Stimulated activated CD4-positive, alpha-beta T cell treated with anti-CD3 and anti-CD28 coated beads, TNF-alpha, amount 100 ng/mL, for 4 hours (primary cell): ENCODE results near the gene ODF4.
A peak's percentile ranks its signal among the peaks of the same experiment; 100 is the strongest.
"Not testable (repeated sequence)": the region's sequence is repeated elsewhere in the genome, so short reads cannot be mapped to it uniquely, and the experiment has no call there.

Source experiments
- DNase-seq, 3 experiments: peaks; one replicate each; pipeline ENCODE4 v3.0.0-alpha.2; 2020; ENCODE audit warnings: low read depth in 3 of 3

The ODF4 gene

GRCh38 chr17:8326511-8327302, 12.9 kb upstream of the ODF4 start:
- DNase-seq, result peak in 1 of 3 experiments; percentile 5

- no peak for DNase-seq
These were observed 12.4 kb upstream of the ODF4 start for GRCh38 chr17:8327303-8327649.

- no peak for DNase-seq
These were observed 7.5 kb upstream of the ODF4 start for GRCh38 chr17:8332128-8332527.

- DNase-seq, result no peak
These were observed 7.0 kb upstream of the ODF4 start for GRCh38 chr17:8332688-8333087.

GRCh38 chr17:8333281-8333680, 6.4 kb upstream of the ODF4 start:
- DNase-seq, result no peak

- no peak for DNase-seq
These were observed 1.6 kb upstream of the ODF4 start for GRCh38 chr17:8337802-8338752.

- no peak for DNase-seq
These were observed 893 bp upstream of the ODF4 start for GRCh38 chr17:8338753-8339140.

GRCh38 chr17:8341456-8341855, 1.8 kb downstream of the ODF4 start:
- no peak for DNase-seq

- DNase-seq, result no peak
These were observed 5.5 kb downstream of the ODF4 start for GRCh38 chr17:8345052-8345690.

- DNase-seq, result no peak
These were observed 6.5 kb downstream of the ODF4 start for GRCh38 chr17:8345951-8346665.

- DNase-seq, result not testable (repeated sequence)
These were observed 7.4 kb downstream of the ODF4 start for GRCh38 chr17:8347001-8347400.

- no peak for DNase-seq
These were observed 10.7 kb downstream of the ODF4 start for GRCh38 chr17:8350339-8350738.

GRCh38 chr17:8353736-8354135, 14.1 kb downstream of the ODF4 start:
- DNase-seq, result no peak

- no peak for DNase-seq
These were observed 14.6 kb downstream of the ODF4 start for GRCh38 chr17:8354236-8354635.

- no peak for DNase-seq
These were observed 18.3 kb downstream of the ODF4 start for GRCh38 chr17:8357910-8358309.

GRCh38 chr17:8359769-8360168, 20.1 kb downstream of the ODF4 start:
- DNase-seq, result no peak

- DNase-seq, result no peak
These were observed 20.6 kb downstream of the ODF4 start for GRCh38 chr17:8360260-8360659.

GRCh38 chr17:8360751-8361150, 21.1 kb downstream of the ODF4 start:
- DNase-seq, result no peak

GRCh38 chr17:8362651-8363332, 23.2 kb downstream of the ODF4 start:
- no peak for DNase-seq

GRCh38 chr17:8365143-8365542, 25.5 kb downstream of the ODF4 start:
- no peak for DNase-seq

GRCh38 chr17:8366231-8366630, 26.6 kb downstream of the ODF4 start:
- DNase-seq, result no peak
